Measurements from ENCODE around the gene BABAM2. TPM values are rescaled to one million over a fixed set of nuclear protein-coding genes. Genes with fewer than 3 reads are reported as not detected.
A peak's percentile ranks its signal among the peaks of the same experiment; 100 is the strongest.

Gene BABAM2
- total and polyA plus RNA-seq, 8 donors, result 27.1 to 49.2 (median 28.4) TPM

GRCh38 chr2:28311660-28312249, 421.2 kb downstream of the BABAM2 start:
- TF ChIP-seq, protein P1, sequence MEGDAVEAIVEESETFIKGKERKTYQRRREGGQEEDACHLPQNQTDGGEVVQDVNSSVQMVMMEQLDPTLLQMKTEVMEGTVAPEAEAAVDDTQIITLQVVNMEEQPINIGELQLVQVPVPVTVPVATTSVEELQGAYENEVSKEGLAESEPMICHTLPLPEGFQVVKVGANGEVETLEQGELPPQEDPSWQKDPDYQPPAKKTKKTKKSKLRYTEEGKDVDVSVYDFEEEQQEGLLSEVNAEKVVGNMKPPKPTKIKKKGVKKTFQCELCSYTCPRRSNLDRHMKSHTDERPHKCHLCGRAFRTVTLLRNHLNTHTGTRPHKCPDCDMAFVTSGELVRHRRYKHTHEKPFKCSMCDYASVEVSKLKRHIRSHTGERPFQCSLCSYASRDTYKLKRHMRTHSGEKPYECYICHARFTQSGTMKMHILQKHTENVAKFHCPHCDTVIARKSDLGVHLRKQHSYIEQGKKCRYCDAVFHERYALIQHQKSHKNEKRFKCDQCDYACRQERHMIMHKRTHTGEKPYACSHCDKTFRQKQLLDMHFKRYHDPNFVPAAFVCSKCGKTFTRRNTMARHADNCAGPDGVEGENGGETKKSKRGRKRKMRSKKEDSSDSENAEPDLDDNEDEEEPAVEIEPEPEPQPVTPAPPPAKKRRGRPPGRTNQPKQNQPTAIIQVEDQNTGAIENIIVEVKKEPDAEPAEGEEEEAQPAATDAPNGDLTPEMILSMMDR (IDR thresholded peaks at IDR 0.05), result no peak
- intact Hi-C loops (cut with DNase I), result no loop called here
- Histone ChIP-seq H3K27me3 (no peaks in the 10 kb centered on the region), H3K4me3 (no peak overlapping the region), H3K27ac (no peak overlapping the region), H3K9me3 (no peaks in the 10 kb centered on the region), H3K4me1 (no peaks in the 10 kb centered on the region), H3K36me3 (peaks cover 0 to 3% of the 10 kb centered on the region in 2 donors)
- DNase-seq (peak in 1 of 4 donors; percentile 25), ATAC-seq (no peak)

GRCh38 chr2:28312307-28313219, 422.0 kb downstream of the BABAM2 start:
- Histone ChIP-seq H3K27ac (no peak overlapping the region), H3K4me3 (no peak overlapping the region), H3K27me3 (no peaks in the 10 kb centered on the region), H3K9me3 (no peaks in the 10 kb centered on the region), H3K36me3 (peaks cover 0 to 3% of the 10 kb centered on the region in 2 donors), H3K4me1 (no peaks in the 10 kb centered on the region)
- ATAC-seq (no peak), DNase-seq (no peak)
- TF ChIP-seq, protein P1 (IDR thresholded peaks at IDR 0.05), result no peak
- intact Hi-C loops (cut with DNase I), result no loop called here

- no peak overlapping the region for H3K27ac ChIP-seq
- TF ChIP-seq, protein P1 (IDR thresholded peaks at IDR 0.05), result no peak
- peaks cover 0 to 1% of the 10 kb centered on the region in 2 donors for H3K36me3 ChIP-seq
- H3K4me1 ChIP-seq, result no peaks in the 10 kb centered on the region
- H3K27me3 ChIP-seq, result no peaks in the 10 kb centered on the region
- no peak overlapping the region for H3K4me3 ChIP-seq
- no peak for DNase-seq
- ATAC-seq, result no peak
- H3K9me3 ChIP-seq, result no peaks in the 10 kb centered on the region
- intact Hi-C loops (cut with DNase I), result no loop called here
Measured at GRCh38 chr2:28313220-28313784, 422.8 kb downstream of the BABAM2 start.

GRCh38 chr2:28314968-28315367, 424.4 kb downstream of the BABAM2 start:
- Histone ChIP-seq H3K36me3 (peaks cover 0 to 2% of the 10 kb centered on the region in 2 donors), H3K27me3 (no peaks in the 10 kb centered on the region), H3K27ac (no peak overlapping the region), H3K4me1 (no peaks in the 10 kb centered on the region), H3K4me3 (no peak overlapping the region), H3K9me3 (no peaks in the 10 kb centered on the region)
- ATAC-seq (no peak), DNase-seq (no peak)
- intact Hi-C loops (cut with DNase I), result no loop called here
- TF ChIP-seq, protein P1 (IDR thresholded peaks at IDR 0.05), result no peak

All from left lung (tissue), 10 donors.